ENCODE measurements around the gene GPR137B. TPM values are rescaled to one million over a fixed set of nuclear protein-coding genes. Genes with fewer than 3 reads are reported as not detected.

GPR137B gene
- total and polyA plus RNA-seq, 2 of the 13 experiments (the other 11 are each of a cell fraction or from before 2014, with no cell fraction given) = 0.31 to 0.41 TPM

- TF ChIP-seq MTERF4 (CRISPR knock-in tag; IDR thresholded peaks at IDR 0.05) (no peak), RBM39 (IDR thresholded peaks at IDR 0.05; ENCODE audit: low read depth, low read length, poor library complexity, severe bottlenecking) (no peak), FOXA3 (CRISPR knock-in tag; IDR thresholded peaks at IDR 0.05) (no peak), MAFK (conservative IDR thresholded peaks at IDR 0.05 in 1 of 2, IDR thresholded peaks at IDR 0.05 in 1 of 2; ENCODE audit: low read length in 2 of 2) (peak; percentile 67 to 85), MAFF (IDR thresholded peaks at IDR 0.05; ENCODE audit: low read depth, low read length) (peak; percentile 72), TP53 (CRISPR knock-in tag; conservative IDR thresholded peaks at IDR 0.05) (no peak), PCBP1 (IDR thresholded peaks at IDR 0.05; ENCODE audit: borderline replicate concordance, low read depth, low read length) (no peak), YY1 (IDR thresholded peaks at IDR 0.05; ENCODE audit: insufficient read depth, insufficient replicate concordance, low read depth, low read length) (no peak)
- TF ChIP-seq, protein P1, sequence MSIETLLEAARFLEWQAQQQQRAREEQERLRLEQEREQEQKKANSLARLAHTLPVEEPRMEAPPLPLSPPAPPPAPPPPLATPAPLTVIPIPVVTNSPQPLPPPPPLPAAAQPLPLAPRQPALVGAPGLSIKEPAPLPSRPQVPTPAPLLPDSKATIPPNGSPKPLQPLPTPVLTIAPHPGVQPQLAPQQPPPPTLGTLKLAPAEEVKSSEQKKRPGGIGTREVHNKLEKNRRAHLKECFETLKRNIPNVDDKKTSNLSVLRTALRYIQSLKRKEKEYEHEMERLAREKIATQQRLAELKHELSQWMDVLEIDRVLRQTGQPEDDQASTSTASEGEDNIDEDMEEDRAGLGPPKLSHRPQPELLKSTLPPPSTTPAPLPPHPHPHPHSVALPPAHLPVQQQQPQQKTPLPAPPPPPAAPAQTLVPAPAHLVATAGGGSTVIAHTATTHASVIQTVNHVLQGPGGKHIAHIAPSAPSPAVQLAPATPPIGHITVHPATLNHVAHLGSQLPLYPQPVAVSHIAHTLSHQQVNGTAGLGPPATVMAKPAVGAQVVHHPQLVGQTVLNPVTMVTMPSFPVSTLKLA (IDR thresholded peaks at IDR 0.05) = no peak
- no peaks in the 10 kb centered on the region for H3K79me2 ChIP-seq (ENCODE audit: insufficient read depth, low read length)
- in situ Hi-C loops (cut with HindIII; ENCODE audit: extremely low pct_ligation_motif_present, low pct_unique_long_range_greater_than_20kb) = no loop called here
- H3K4me1 ChIP-seq (ENCODE audit: insufficient read depth, low read length) = no peaks in the 10 kb centered on the region
- no peak overlapping the region for H3K4me3 ChIP-seq (replicated peaks in 1 of 3; ENCODE audit: insufficient read depth in 1 of 3, low read depth in 2 of 3, low read length in 3 of 3)
- ChIA-PET POLR2A (no interaction called here), CTCF (ENCODE audit: low intra/inter-chr PET ratio, low total read pairs) (no interaction called here)
- no peaks in the 10 kb centered on the region for H3K36me3 ChIP-seq (replicated peaks in 1 of 2; ENCODE audit: control insufficient read depth in 1 of 2, insufficient read depth in 2 of 2, low read length in 2 of 2)
- no peaks in the 10 kb centered on the region for H3K9me3 ChIP-seq (ENCODE audit: low read length)
- WGBS (ENCODE audit: low lambda C conversion rate) = 93% methylated on average over 1 of the region's 1 CpG
- ATAC-seq (no peak), FAIRE-seq (no peak), DNase-seq (ENCODE audit: low spot score) (no peak)
- BruUV-seq (replicated peaks) = no TSS peak
- no peak overlapping the region for H3K9ac ChIP-seq (ENCODE audit: insufficient read depth, low read depth, low read length)
- no peak overlapping the region for H3K4me2 ChIP-seq (ENCODE audit: low read depth, low read length)
- no peak overlapping the region for H3K27ac ChIP-seq (ENCODE audit: extremely low read length, insufficient read depth, low read length)
- H3K27me3 ChIP-seq (ENCODE audit: control insufficient read depth in 1 of 2, insufficient read depth in 2 of 2, low read length in 2 of 2) = no peaks in the 10 kb centered on the region; a peak in 1 of 5 replicates
- H2AFZ ChIP-seq (ENCODE audit: low read length) = no peak overlapping the region
- H4K20me1 ChIP-seq (ENCODE audit: insufficient read depth, low read length) = no peaks in the 10 kb centered on the region
- intact Hi-C loops (cut with micrococcal nuclease; ENCODE audit: unreplicated experiment) = no loop called here
These were observed 78.1 kb downstream of the GPR137B start for GRCh38 chr1:236220473-236220872.

All from HepG2 (cell line).